B cell (primary cell): Measurements from ENCODE around the gene RPL19.

Experiments used
- EZH2 ChIP-seq: IDR thresholded peaks from 2 replicates; pipeline ENCODE4 v1.6.1; 2012; ENCODE audit warnings: borderline replicate concordance, low read depth, mild to moderate bottlenecking, moderate library complexity, low read length; ENCODE audit not compliant: insufficient read depth, poor library complexity, severe bottlenecking
- TF ChIP-seq, protein P1 (sequence below): fragments of 200-600 bp; IDR thresholded peaks from one replicate; pipeline ENCODE4 v1.8.0; 2022; ENCODE audit warnings: antibody characterized with exemption, mild to moderate bottlenecking

- TF ChIP-seq, protein P1, sequence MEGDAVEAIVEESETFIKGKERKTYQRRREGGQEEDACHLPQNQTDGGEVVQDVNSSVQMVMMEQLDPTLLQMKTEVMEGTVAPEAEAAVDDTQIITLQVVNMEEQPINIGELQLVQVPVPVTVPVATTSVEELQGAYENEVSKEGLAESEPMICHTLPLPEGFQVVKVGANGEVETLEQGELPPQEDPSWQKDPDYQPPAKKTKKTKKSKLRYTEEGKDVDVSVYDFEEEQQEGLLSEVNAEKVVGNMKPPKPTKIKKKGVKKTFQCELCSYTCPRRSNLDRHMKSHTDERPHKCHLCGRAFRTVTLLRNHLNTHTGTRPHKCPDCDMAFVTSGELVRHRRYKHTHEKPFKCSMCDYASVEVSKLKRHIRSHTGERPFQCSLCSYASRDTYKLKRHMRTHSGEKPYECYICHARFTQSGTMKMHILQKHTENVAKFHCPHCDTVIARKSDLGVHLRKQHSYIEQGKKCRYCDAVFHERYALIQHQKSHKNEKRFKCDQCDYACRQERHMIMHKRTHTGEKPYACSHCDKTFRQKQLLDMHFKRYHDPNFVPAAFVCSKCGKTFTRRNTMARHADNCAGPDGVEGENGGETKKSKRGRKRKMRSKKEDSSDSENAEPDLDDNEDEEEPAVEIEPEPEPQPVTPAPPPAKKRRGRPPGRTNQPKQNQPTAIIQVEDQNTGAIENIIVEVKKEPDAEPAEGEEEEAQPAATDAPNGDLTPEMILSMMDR, result no peak
- TF ChIP-seq EZH2, result peak; percentile 70
These were observed 24.8 kb downstream of the RPL19 start for GRCh38 chr17:39224778-39225307.
